Neural crest cell (in vitro differentiated cells): ENCODE results near the gene POU2AF3. TPM values are rescaled to one million over a fixed set of nuclear protein-coding genes. Genes with fewer than 3 reads are reported as not detected.

ENCODE experiments used
- DNase-seq: peaks from one replicate; pipeline ENCODE4 v3.0.0; 2021; ENCODE audit warnings: low read depth, mixed read lengths, low spot score
- H3K27ac Mint-ChIP-seq: one replicate; pipeline ENCODE4 v1.8.0; 2021; ENCODE audit warnings: mild to moderate bottlenecking, mixed read lengths; ENCODE audit not compliant: unreplicated experiment
- H3K27me3 Mint-ChIP-seq: 2 replicates; pipeline ENCODE4 v1.8.0; 2021; ENCODE audit warnings: low read depth, mild to moderate bottlenecking, mixed read lengths
- H3K36me3 Mint-ChIP-seq: 2 replicates; pipeline ENCODE4 v1.8.0; 2021; ENCODE audit warnings: low read depth, mild to moderate bottlenecking, mixed read lengths
- H3K4me1 Mint-ChIP-seq: 2 replicates; pipeline ENCODE4 v1.8.0; 2021; ENCODE audit warnings: mixed read lengths
- H3K4me3 Mint-ChIP-seq: one replicate; pipeline ENCODE4 v1.8.0; 2021; ENCODE audit warnings: mild to moderate bottlenecking, mixed read lengths
- H3K9me3 Mint-ChIP-seq: 2 replicates; pipeline ENCODE4 v1.8.0; 2021; ENCODE audit warnings: mixed read lengths
- total RNA-seq: library from RNA; stranded (reverse); gene quantifications from 2 replicates; pipeline ENCODE4 v1.2.1, GENCODE V29; 2021
- TF ChIP-seq, protein P1 (sequence below): fragments of 200-600 bp; sonication (generic); conservative IDR thresholded peaks from 2 replicates; pipeline ENCODE4 v1.5.0; 2021; ENCODE audit warnings: antibody characterized with exemption, mild to moderate bottlenecking

Gene POU2AF3
- total RNA-seq, 1 donor from 2014 or later = 0.61 TPM

DNA sequence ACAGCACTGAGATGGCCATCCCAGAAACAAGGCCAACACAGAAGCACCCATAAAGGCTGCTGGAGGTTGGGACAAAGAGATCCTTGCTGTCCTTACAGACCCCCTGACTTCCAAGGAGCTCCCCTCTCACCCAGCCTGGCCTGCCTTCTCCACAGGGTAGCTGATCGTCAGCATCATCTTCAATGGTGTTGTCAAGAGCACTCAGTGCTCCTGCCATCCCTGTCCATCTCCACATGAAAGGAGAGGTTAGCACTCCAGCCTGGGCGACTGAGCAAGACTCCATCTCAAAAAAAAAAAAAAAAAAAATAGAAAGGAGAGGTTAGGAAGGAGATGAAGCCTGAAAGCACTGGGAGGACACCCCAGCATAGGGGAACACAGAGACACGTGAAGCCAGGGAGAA is 2.1 kb upstream of the POU2AF3 start:
- H3K27me3 Mint-ChIP-seq = peaks cover 39% of the 10 kb centered on the region

DNA sequence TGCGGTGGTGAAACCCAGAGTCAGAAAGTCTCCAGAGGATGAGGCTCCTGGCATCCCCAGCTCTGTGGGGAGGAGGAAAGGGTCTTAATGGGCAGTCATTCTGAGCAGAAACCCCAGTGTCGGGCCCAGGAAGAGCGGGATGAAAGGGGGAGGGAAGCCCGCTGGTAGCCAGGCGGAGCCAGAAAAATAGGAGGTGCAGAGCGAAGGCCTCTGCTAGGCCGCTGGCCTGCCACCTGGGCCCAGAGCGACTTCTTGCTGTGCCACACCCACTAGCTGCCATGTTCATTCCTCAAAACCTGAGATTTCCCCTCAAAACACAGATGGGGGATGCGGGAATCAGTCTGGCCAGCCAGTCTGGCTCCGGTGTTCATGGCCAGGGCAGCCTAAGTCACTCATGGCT is 650 bp upstream of the POU2AF3 start:
- DNase-seq = no peak
- TF ChIP-seq, protein P1, sequence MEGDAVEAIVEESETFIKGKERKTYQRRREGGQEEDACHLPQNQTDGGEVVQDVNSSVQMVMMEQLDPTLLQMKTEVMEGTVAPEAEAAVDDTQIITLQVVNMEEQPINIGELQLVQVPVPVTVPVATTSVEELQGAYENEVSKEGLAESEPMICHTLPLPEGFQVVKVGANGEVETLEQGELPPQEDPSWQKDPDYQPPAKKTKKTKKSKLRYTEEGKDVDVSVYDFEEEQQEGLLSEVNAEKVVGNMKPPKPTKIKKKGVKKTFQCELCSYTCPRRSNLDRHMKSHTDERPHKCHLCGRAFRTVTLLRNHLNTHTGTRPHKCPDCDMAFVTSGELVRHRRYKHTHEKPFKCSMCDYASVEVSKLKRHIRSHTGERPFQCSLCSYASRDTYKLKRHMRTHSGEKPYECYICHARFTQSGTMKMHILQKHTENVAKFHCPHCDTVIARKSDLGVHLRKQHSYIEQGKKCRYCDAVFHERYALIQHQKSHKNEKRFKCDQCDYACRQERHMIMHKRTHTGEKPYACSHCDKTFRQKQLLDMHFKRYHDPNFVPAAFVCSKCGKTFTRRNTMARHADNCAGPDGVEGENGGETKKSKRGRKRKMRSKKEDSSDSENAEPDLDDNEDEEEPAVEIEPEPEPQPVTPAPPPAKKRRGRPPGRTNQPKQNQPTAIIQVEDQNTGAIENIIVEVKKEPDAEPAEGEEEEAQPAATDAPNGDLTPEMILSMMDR = no peak
- H3K27ac Mint-ChIP-seq = no peak overlapping the region
- H3K9me3 Mint-ChIP-seq = no peaks in the 10 kb centered on the region
- no peaks in the 10 kb centered on the region for H3K36me3 Mint-ChIP-seq
- peaks cover 54% of the 10 kb centered on the region for H3K27me3 Mint-ChIP-seq
- H3K4me3 Mint-ChIP-seq = peak overlapping the region; percentile 85
- H3K4me1 Mint-ChIP-seq = no peaks in the 10 kb centered on the region

More for the DNA sequence above, 2.1 kb upstream of the POU2AF3 start:
- DNase-seq = no peak
- no peaks in the 10 kb centered on the region for H3K9me3 Mint-ChIP-seq
- no peaks in the 10 kb centered on the region for H3K36me3 Mint-ChIP-seq
- peak overlapping the region; percentile 20 for H3K4me3 Mint-ChIP-seq
- TF ChIP-seq, protein P1 = no peak
- no peak overlapping the region for H3K27ac Mint-ChIP-seq
- H3K4me1 Mint-ChIP-seq = no peaks in the 10 kb centered on the region

DNA sequence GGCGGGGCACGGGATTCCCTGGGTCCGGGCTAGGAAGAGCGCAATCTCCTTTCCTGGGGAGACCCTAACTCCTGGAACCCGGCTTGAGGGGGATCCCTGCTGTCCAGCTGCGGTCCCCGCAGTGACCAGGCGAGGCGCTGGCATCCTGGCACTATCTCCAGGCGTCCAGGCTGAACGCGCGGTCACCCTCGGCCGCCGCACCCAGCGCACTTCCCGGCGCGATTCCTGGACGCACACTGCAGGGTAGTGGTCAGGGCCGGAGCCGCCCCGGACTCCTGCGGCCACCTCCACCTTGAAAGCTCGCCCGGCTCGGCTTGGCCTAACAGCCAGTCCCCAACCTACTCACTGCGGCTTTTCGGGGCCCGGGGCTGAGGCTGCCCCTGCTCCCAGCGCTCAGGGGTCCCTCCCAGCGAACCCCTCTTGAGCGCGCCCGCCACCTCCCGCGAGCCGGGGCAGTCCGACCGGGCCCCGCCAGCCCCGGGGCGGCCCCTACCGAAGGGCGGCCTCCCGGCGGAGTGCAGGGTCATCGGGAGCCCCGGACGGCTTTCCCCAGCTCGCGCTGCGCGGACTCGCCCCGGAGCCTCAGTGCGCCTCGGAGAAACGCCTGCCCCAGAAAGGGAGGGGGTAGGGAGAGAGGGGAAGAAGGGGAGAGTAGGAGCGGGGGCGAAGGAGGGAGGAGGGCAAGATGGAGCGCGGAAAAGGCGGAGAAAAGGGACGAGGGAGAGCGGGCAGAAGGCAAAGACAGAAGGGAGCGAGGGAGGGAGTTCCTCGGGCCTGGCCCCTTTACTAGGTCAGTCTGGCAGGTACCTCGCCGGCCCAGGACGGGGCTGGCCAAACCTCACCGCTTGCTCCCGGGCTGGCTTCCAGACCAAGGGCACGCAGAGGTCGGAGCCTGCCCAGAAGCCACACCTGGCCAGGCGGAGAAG is 1.0 kb downstream of the POU2AF3 start:
- Mint-ChIP-seq H3K4me1 (no peaks in the 10 kb centered on the region), H3K36me3 (no peaks in the 10 kb centered on the region), H3K9me3 (no peaks in the 10 kb centered on the region), H3K4me3 (peak overlapping the region; percentile 82), H3K27me3 (peaks cover 54% of the 10 kb centered on the region), H3K27ac (no peak overlapping the region)
- DNase-seq = peak; percentile 71
- TF ChIP-seq, protein P1 = peak; percentile 62

DNA sequence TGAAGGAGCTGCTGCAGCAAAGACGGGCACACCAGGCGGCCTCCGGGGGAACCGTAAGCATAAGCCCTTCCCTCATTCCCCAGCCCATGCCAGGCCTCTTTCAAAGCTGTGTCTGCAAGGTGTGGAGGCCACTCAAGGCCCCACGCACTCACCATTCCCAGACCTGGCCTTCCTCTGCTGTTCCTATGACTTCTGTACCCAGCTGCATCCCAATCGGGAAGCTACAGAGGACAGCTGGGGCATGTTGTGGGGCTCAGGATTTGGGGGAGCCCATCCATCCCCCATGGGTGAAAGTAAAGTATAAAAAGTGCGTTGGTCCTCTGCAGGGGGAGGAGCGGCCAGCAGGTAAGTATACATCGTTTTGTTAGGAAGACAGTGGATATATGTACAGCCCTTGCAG is 2.2 kb downstream of the POU2AF3 start:
- Mint-ChIP-seq H3K9me3 (no peaks in the 10 kb centered on the region), H3K4me1 (no peaks in the 10 kb centered on the region), H3K4me3 (peak overlapping the region; percentile 60), H3K36me3 (no peaks in the 10 kb centered on the region), H3K27me3 (peaks cover 62% of the 10 kb centered on the region), H3K27ac (no peak overlapping the region)
- no peak for DNase-seq
- TF ChIP-seq, protein P1 = no peak

DNA sequence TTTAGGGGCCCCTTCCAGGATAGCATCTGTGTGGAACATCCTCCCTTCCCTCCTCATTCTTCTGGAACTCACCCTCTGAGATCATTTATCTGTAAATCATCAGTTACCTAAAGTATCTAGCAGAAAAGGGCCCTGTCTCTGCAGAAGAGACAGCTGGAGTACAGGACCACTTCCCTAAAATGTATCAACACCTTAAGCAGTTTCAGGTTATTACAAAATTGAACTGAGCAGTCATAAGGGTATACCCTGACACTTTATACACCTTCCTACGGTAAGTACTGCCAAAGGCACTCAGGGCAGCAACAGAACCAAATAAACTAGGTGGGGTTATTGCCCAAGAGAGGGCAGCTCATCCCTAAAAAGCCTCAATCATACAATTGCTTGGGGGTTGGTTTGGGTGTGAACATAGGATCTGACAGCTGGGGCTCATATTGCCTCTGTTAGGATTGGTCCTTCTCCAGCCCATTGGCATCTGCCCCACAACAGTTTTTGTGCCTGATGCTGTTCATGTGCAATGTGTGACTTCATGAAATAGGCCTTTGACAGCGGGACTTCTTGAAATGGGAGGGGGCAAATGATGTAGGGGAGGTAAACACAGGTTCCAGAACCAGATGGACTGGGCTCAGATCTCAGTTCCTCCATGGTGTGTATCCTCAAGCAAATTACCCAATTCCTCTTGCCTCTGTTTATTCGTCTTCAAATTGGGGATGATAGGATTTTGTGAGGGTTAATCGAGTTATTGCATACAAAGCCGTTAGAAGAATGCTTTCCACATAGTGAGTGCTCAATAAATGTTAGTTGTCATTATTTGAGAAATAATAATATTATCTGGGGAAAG is 2.9 kb downstream of the POU2AF3 start:
- no peak for DNase-seq
- no peak overlapping the region for H3K27ac Mint-ChIP-seq
- peak overlapping the region; percentile 60 for H3K4me3 Mint-ChIP-seq
- H3K4me1 Mint-ChIP-seq = no peaks in the 10 kb centered on the region
- no peaks in the 10 kb centered on the region for H3K9me3 Mint-ChIP-seq
- TF ChIP-seq, protein P1 = no peak
- peaks cover 68% of the 10 kb centered on the region for H3K27me3 Mint-ChIP-seq
- no peaks in the 10 kb centered on the region for H3K36me3 Mint-ChIP-seq
